Measurements from ENCODE around the gene CSF1R.

Gene CSF1R

GRCh38 chr5:150120617-150121447 is 34.5 kb upstream of the CSF1R start:
- no peak for DNase-seq (ENCODE audit: low read depth)

- DNase-seq (ENCODE audit: low read depth): no peak
Measured at GRCh38 chr5:150120062-150120441, 33.7 kb upstream of the CSF1R start.

- no peak for DNase-seq (ENCODE audit: low read depth)
Measured at GRCh38 chr5:150119421-150120061, 33.2 kb upstream of the CSF1R start.

- DNase-seq (ENCODE audit: low read depth): no peak
Measured at GRCh38 chr5:150118561-150119229, 32.3 kb upstream of the CSF1R start.

- no peak for DNase-seq (ENCODE audit: low read depth)
Measured at GRCh38 chr5:150117945-150118560, 31.7 kb upstream of the CSF1R start.

- DNase-seq (ENCODE audit: low read depth): no peak
Measured at GRCh38 chr5:150116667-150117400, 30.5 kb upstream of the CSF1R start.

- DNase-seq (ENCODE audit: low read depth): no peak
Measured at GRCh38 chr5:150114773-150115408, 28.5 kb upstream of the CSF1R start.

GRCh38 chr5:150114102-150114641 is 27.8 kb upstream of the CSF1R start:
- DNase-seq (ENCODE audit: low read depth): no peak

GRCh38 chr5:150113047-150113744 is 26.8 kb upstream of the CSF1R start:
- DNase-seq (ENCODE audit: low read depth): no peak

- DNase-seq (ENCODE audit: low read depth): no peak
Measured at GRCh38 chr5:150112201-150113046, 26.1 kb upstream of the CSF1R start.

- no peak for DNase-seq (ENCODE audit: low read depth)
Measured at GRCh38 chr5:150111122-150111521, 24.8 kb upstream of the CSF1R start.

- DNase-seq (ENCODE audit: low read depth): no peak
Measured at GRCh38 chr5:150109921-150110320, 23.6 kb upstream of the CSF1R start.

GRCh38 chr5:150108711-150109514 is 22.6 kb upstream of the CSF1R start:
- DNase-seq (ENCODE audit: low read depth): no peak

- DNase-seq (ENCODE audit: low read depth): no peak
Measured at GRCh38 chr5:150107909-150108447, 21.6 kb upstream of the CSF1R start.

- no peak for DNase-seq (ENCODE audit: low read depth)
Measured at GRCh38 chr5:150106674-150107426, 20.5 kb upstream of the CSF1R start.

GRCh38 chr5:150105928-150106615 is 19.7 kb upstream of the CSF1R start:
- no peak for DNase-seq (ENCODE audit: low read depth)

GRCh38 chr5:150104550-150104870 is 18.2 kb upstream of the CSF1R start:
- no peak for DNase-seq (ENCODE audit: low read depth)

All from stimulated activated CD4-positive, alpha-beta T cell treated with anti-CD3 and anti-CD28 coated beads, Interleukin-2, amount 100 ng/mL, for 4 hours (primary cell).